Activated gamma-delta T cell treated with anti-CD3 and anti-CD28 coated beads, Interleukin-2, amount 50 U/mL, for 16 hours (primary cell): ENCODE measurements around the gene DLGAP4.

Experiments used
- DNase-seq: peaks from one replicate; pipeline ENCODE4 v3.0.0-alpha.2; 2020; ENCODE audit warnings: low read depth

The DLGAP4 gene

GRCh38 chr20:36569847-36570429 is 263.8 kb downstream of the DLGAP4 start:
- no peak for DNase-seq

DNA sequence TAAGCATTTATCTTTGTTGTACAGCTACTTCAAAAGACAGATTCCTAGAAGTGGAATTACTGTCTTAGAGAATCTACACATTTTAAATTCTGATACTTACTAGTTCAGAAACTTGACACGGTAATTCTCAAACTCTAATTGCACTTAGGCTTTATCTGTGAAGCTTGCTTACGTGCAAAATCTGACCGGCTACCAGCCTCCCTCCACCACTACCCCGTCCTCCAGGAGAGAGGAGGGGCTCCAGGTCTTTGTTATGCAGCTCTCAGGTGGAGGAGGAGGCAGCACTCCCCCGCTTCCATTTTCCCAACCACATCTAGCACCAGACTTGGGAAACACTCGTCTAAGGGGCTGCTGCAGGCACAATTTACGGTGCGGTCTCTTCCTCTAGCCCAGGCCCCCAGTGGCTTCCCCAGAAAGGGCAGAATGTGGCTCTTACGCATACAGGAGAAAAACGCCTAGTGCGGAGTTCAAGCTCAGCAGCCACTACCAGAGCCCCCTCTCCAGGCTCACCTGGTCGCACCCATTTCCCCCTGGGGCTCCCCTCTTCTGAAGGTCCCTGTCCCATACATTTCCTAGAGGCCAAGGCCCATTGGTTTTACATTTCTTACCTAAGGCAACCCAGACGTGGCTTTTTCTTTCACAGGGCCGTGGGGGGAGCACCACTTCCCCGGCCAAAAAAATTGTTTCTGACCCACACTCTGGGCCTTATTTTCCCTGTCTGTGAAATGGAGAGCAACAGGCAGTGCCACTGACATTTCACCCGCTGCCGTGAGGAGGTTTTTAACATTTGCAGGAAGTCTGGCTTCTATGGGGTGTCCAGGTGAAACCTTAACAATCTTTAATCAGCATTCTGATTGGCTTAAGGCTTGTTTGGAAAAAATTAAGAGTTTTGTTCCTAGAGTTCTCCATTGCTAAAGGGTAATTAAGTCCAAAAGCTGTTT is 265.7 kb downstream of the DLGAP4 start:
- no peak for DNase-seq

- peak; percentile 60 for DNase-seq
Measured at GRCh38 chr20:36572701-36573102, 266.6 kb downstream of the DLGAP4 start.

DNA sequence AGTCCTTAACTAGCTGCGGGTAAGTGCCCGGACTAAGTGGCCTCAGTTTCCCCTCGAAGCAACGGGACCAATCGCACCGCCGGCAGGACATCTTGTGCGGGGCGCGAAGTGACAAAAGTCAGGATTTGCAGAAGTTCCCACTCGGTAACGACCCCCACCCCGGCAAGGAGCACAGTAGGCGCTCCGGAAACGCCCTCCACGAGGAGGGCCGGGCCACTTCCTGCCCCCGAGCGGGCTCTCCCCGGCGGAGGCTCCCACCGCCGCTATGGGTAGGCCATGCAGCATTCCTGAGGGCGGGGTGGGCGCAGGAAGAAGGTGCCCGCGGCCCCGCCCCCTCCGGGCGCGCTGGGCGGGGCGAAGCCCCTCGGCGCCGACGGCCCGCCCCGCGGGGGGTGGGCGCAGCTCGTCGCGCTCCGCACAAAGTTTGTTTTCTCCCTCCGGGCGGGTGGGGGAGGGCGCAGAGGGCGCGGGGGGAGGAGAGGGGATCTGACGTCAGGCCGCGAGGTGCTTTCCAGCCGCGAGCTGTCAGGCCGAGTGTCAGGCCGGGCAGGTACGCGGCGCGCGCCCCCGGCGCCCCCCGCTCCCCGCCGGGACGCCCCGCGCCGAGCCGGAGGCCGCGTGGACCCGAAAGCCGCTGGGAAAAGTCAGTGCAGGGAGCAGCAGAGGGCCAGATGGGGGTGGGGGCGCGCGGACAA is 267.1 kb downstream of the DLGAP4 start, which contains the start of gene TGIF2:
TSS of gene TGIF2 (plus strand) at position 495 of the 695 bp plus-strand sequence. CDS start 5,178 bp downstream, outside the sequence.
- DNase-seq, result peak; percentile 84

DNA sequence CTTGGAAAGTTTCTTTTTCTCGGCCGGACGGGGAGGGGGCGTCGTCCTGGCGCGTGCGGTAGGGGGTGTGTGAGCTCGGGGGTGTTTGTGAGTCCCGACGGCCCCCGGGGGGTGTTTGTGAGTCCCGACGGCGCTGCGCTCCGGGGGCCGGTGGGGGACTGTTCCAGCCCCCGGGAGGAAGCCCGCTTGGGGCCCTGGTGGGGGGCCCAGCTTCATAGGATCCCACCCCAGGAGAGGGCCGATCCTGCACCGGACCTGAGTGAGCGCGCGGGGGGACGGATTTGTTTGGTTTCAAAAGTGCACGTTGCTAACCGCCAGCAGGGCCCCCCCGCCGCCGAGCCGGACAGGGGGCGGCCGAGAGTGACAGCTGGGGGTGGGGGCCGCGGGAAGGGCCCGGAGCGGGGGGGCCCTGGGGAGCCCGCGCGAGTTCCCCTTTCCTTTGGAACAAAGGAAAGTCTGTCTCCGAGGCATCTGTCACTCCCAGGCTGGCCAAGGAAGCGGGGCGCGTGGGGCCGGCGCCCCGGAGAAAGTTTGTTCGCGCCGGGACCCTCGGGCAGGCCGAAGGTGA is 267.7 kb downstream of the DLGAP4 start:
- DNase-seq, result no peak

DNA sequence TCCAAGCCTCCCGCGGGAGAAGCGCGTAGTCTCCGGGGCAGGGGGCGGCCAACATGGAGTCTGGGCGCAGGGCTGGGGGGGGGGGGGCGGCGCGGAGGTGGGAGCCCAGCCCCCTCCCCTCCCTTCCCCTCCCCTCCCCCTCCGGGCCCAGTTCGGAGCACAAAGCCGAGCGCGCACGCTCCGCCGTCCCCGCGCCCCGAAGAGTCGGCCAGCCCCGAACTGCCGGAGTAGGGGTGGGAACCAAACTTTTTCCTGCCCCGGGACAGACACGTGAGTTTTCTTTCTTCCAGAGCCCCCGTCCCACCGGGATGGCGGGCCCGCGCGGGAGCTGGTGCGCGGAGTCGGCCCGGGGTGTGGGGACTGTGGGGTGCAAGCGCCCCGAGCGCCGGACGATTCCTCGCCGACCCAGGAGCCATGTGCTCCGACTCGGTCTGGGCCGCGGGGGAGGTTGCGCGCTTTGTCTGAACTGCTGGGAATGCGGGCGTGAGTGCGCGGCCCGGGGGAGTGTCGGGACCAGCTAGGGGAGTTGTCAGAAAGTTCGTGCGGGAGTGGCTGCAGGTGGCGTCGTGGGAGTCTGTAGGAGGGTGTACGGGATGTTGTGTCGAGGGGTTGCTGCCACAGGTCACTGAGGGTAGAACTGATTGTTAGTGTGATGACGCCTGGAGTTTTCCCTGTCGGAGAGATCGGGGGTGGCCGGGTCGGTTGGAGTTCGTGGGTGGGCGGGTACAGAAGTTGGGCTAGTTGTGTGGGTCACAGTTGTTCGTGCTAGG is 268.4 kb downstream of the DLGAP4 start:
- DNase-seq, result peak; percentile 38

- DNase-seq, result no peak
Measured at GRCh38 chr20:36576081-36576445, 269.9 kb downstream of the DLGAP4 start.
